ENCODE measurements around the gene RABGEF1. TPM values are rescaled to one million over a fixed set of nuclear protein-coding genes. Genes with fewer than 3 reads are reported as not detected.
"Not testable (repeated sequence)": the region's sequence is repeated elsewhere in the genome, so short reads cannot be mapped to it uniquely, and the experiment has no call there.

RABGEF1 gene
- total RNA-seq, 4 donors from 2014 or later, result 44.6 to 53.2 (median 48.1) TPM

DNA sequence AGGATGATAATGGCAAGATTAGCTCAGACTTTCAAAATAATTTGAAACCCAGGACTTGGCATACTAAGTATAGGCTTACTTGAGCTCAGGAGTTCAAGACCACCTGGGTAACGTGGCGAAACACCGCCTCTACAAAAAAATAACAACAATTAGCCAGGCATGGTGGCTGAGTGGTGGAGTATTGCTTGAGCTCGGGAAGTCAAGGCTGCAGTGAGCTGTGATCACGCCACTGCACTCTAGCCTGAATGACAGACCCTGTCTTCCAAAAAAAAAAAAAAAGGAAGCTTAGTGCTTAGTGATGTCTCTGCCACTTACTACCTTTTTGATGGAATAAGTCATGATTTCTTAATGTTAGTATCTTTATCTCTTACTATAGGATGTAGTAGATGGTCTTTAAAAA is 25.5 kb downstream of the RABGEF1 start:
- no peak overlapping the region for H3K4me3 ChIP-seq (ENCODE audit: low read depth, poor library complexity, severe bottlenecking)
- intact Hi-C loops (cut with DNase I; ENCODE audit: low total_unique reads), result no loop called here
- TF ChIP-seq POLR2A (IDR thresholded peaks at IDR 0.05), result no peak
- TF ChIP-seq CTCF (IDR thresholded peaks at IDR 0.05), result no peak
- 93 to 96% methylated on average over 5 of the region's 5 CpGs for WGBS, 2 donors
- DNase-seq (ENCODE audit: low spot score in 2 of 2), result no peak

DNA sequence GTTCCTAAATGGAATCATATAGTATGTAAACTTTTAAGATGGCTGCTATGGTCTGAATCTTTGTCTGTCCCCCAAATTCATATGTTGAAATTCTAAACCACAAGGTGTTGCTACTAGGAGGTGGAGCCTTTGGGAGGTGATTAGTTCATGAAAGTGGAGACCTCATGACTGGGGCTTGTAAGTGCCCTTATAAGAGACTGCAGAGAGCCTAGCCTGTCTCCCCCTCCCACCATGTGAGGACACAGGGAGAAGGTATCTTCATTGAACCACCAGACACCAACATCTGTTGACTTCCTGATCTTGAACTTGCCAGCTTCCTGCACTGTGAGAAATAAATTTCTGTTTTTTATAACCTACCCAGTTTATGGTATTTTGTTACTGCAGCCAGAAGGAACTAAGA is 27.0 kb downstream of the RABGEF1 start:
- DNase-seq (ENCODE audit: low spot score in 2 of 2); intact Hi-C loops (cut with DNase I; ENCODE audit: low total_unique reads): not testable (repeated sequence)

DNA sequence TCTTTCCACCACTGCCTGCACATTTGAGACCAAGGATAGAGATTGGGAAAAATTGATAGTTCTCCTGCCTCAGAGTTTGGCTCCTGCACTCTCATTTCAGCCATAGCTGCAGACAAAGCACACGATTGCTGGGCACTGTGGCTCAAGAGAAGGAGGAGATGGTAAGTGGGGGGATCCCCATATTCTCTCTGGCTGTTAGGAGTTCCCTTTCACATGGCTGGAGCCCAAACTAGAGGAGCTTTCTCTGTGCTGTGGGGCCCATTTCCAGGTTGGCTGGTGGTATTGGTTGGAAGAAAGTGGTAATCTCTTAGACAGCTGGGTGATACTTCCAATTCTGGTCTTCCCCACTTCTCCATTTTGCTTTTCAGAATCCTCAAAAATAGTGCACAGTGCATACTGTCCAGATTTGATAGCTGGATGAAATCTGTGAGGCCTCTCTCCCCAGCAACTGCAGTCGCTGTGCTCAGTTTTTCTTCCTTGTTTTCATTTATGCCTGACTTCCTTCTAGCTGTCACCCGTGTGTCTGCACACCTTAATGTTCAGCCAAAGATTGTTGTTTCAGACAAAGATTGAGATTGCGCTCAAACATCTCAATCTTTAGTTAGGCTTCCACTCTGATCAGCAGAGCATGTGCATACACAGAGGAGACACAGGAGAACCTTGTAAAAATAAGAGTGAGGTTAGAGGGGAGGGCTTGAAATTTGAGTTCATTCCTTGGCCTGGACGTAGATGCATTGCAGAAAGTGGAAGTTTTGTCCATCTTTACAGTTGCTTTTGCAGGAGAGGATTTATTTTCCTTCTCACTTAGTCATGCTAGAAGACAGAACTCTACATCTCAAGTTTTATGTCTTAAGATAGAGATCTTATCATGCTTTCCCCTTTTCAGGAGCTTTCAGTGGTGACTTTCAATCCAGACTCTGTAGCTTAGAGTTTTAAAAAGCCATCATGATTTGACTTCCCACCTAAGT is 28.6 kb downstream of the RABGEF1 start:
- H3K4me3 ChIP-seq (ENCODE audit: low read depth, poor library complexity, severe bottlenecking), result no peak overlapping the region
- intact Hi-C loops (cut with DNase I; ENCODE audit: low total_unique reads), result no loop called here
- WGBS, 2 donors, result 78 to 80% methylated on average over 5 of the region's 5 CpGs
- TF ChIP-seq POLR2A (IDR thresholded peaks at IDR 0.05), result no peak
- no peak for TF ChIP-seq CTCF (IDR thresholded peaks at IDR 0.05)
- DNase-seq (ENCODE audit: low spot score in 2 of 2), result no peak

More for the DNA sequence above, 27.0 kb downstream of the RABGEF1 start:
- not testable (repeated sequence) for H3K4me3 ChIP-seq (ENCODE audit: low read depth, poor library complexity, severe bottlenecking)

GRCh38 chr7:66769833-66770512 is 29.4 kb downstream of the RABGEF1 start:
- DNase-seq (ENCODE audit: low spot score in 2 of 2), result no peak
- 64 to 72% methylated on average over 5 of the region's 5 CpGs for WGBS, 2 donors
- no peak overlapping the region for H3K4me3 ChIP-seq (ENCODE audit: low read depth, poor library complexity, severe bottlenecking)
- TF ChIP-seq POLR2A (IDR thresholded peaks at IDR 0.05), result no peak
- no peak for TF ChIP-seq CTCF (IDR thresholded peaks at IDR 0.05)
- intact Hi-C loops (cut with DNase I; ENCODE audit: low total_unique reads), result no loop called here

DNA sequence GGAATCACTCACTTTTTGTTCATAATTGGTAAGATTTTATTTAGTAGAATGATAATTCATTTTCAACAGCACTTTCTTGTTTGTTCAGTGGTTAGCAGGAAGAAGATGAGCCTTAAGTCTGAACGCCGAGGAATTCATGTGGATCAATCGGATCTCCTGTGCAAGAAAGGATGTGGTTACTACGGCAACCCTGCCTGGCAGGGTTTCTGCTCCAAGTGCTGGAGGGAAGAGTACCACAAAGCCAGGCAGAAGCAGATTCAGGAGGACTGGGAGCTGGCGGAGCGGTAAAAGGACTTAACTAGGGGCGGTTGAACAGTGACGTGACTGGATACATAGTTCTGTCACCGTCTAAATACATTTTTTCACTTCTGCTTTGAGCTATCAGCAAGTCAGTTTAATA is 31.3 kb downstream of the RABGEF1 start:
- no peak overlapping the region for H3K4me3 ChIP-seq (ENCODE audit: low read depth, poor library complexity, severe bottlenecking)
- no peak for TF ChIP-seq POLR2A (IDR thresholded peaks at IDR 0.05)
- no peak for TF ChIP-seq CTCF (IDR thresholded peaks at IDR 0.05)
- intact Hi-C loops (cut with DNase I; ENCODE audit: low total_unique reads), result no loop called here
- no peak for DNase-seq (ENCODE audit: low spot score in 2 of 2)
- WGBS, 2 donors, result 86 to 90% methylated on average over 9 of the region's 9 CpGs

GRCh38 chr7:66773744-66774143 is 33.2 kb downstream of the RABGEF1 start:
- 95 to 96% methylated on average over 4 of the region's 4 CpGs for WGBS, 2 donors
- DNase-seq (ENCODE audit: low spot score in 2 of 2); intact Hi-C loops (cut with DNase I; ENCODE audit: low total_unique reads); H3K4me3 ChIP-seq (ENCODE audit: low read depth, poor library complexity, severe bottlenecking): not testable (repeated sequence)

DNA sequence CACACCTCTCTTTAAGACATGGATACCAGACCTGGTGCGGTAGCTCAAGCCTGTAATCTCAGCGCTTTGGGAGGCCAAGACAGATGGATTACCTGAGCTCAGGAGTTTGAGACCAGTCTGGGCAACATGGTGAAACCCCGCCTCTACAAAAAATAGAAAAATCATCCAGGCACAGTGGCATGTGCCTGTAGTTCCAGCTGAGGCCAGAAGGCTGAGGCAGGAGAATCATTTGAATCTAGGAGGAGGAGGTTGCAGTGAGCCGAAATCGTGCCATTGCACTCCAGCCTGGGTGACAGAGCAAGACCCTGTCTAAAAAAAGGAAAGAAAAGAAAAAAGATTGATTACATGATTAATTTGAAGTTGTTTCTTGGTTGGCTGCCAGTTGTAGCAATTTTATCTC is 35.9 kb downstream of the RABGEF1 start:
- DNase-seq (ENCODE audit: low spot score in 2 of 2); H3K4me3 ChIP-seq (ENCODE audit: low read depth, poor library complexity, severe bottlenecking); intact Hi-C loops (cut with DNase I; ENCODE audit: low total_unique reads): not testable (repeated sequence)
- 94 to 95% methylated on average over 5 of the region's 5 CpGs for WGBS, 2 donors

All from lower leg skin (tissue), 4 donors.